Activated CD8-positive, alpha-beta memory T cell treated with anti-CD3 and anti-CD28 coated beads for 4 hours (primary cell): ENCODE measurements around the gene KLHDC4.
"Not testable (repeated sequence)": the region's sequence is repeated elsewhere in the genome, so short reads cannot be mapped to it uniquely, and the experiment has no call there.

Experiments used
- DNase-seq, 2 donors: peaks; one replicate each; pipeline ENCODE4 v3.0.0-alpha.2; 2020; ENCODE audit warnings: low read depth in 2 of 2

KLHDC4 gene

GRCh38 chr16:87742781-87743490 lies 22.9 kb downstream of the KLHDC4 start:
- no peak for DNase-seq

GRCh38 chr16:87741700-87742415 lies 23.9 kb downstream of the KLHDC4 start:
- DNase-seq: no peak

GRCh38 chr16:87740909-87741424 lies 24.8 kb downstream of the KLHDC4 start:
- no peak for DNase-seq

- DNase-seq: no peak
Observed at GRCh38 chr16:87740441-87740840, 25.3 kb downstream of the KLHDC4 start.

- no peak for DNase-seq
Observed at GRCh38 chr16:87739801-87740200, 26.0 kb downstream of the KLHDC4 start.

GRCh38 chr16:87736008-87736382 lies 29.8 kb downstream of the KLHDC4 start:
- no peak for DNase-seq

GRCh38 chr16:87735270-87736007 lies 30.3 kb downstream of the KLHDC4 start:
- no peak for DNase-seq

- DNase-seq: no peak
Observed at GRCh38 chr16:87734644-87735043, 31.1 kb downstream of the KLHDC4 start.

GRCh38 chr16:87733190-87733589 lies 32.6 kb downstream of the KLHDC4 start:
- no peak for DNase-seq

- DNase-seq: no peak
Observed at GRCh38 chr16:87731607-87732006, 34.2 kb downstream of the KLHDC4 start.

- no peak for DNase-seq
Observed at GRCh38 chr16:87729266-87729954, 36.4 kb downstream of the KLHDC4 start.

GRCh38 chr16:87728026-87728425 lies 37.8 kb downstream of the KLHDC4 start:
- no peak for DNase-seq

- DNase-seq: no peak
Observed at GRCh38 chr16:87727346-87727745, 38.4 kb downstream of the KLHDC4 start.

- DNase-seq: not testable (repeated sequence)
Observed at GRCh38 chr16:87726577-87726976, 39.2 kb downstream of the KLHDC4 start.

- DNase-seq: no peak
Observed at GRCh38 chr16:87725596-87726235, 40.1 kb downstream of the KLHDC4 start.

GRCh38 chr16:87724490-87725291 lies 41.1 kb downstream of the KLHDC4 start:
- DNase-seq: peak; percentile 36 to 40

GRCh38 chr16:87723226-87723623 lies 42.6 kb downstream of the KLHDC4 start:
- no peak for DNase-seq

- no peak for DNase-seq
Observed at GRCh38 chr16:87722590-87723225, 43.1 kb downstream of the KLHDC4 start.

GRCh38 chr16:87721622-87722585 lies 43.9 kb downstream of the KLHDC4 start:
- DNase-seq: no peak
